ENCODE data around the gene PARN. TPM values are rescaled to one million over a fixed set of nuclear protein-coding genes. Genes with fewer than 3 reads are reported as not detected.

Gene PARN
- total RNA-seq, 3 donors from 2014 or later (not counting 1 experiment from before 2014, with no cell fraction given) = 44.3 to 57.4 (median 45.1) TPM

- Histone ChIP-seq H3K9me3 (ENCODE audit: control insufficient read depth, insufficient read depth, low read length) (no peaks in the 10 kb centered on the region), H3K4me3 (ENCODE audit: low read length) (no peak overlapping the region), H3K27ac (ENCODE audit: low read length) (no peak overlapping the region), H3K36me3 (ENCODE audit: control insufficient read depth, insufficient read depth, low read length) (no peaks in the 10 kb centered on the region), H3K4me1 (ENCODE audit: control insufficient read depth, insufficient read depth, low read length) (peaks cover 16% of the 10 kb centered on the region), H3K27me3 (ENCODE audit: control insufficient read depth, insufficient read depth, low read length) (no peaks in the 10 kb centered on the region)
- Mint-ChIP-seq H3K36me3 (no peaks in the 10 kb centered on the region), H3K4me1 (peaks cover 44 to 51% of the 10 kb centered on the region in 2 donors), H3K27ac (no peak overlapping the region), H3K27me3 (ENCODE audit: low read depth in 2 of 2) (no peaks in the 10 kb centered on the region), H3K9me3 (no peaks in the 10 kb centered on the region), H3K4me3 (no peak overlapping the region)
- DNase-seq = no peak
- 99% methylated on average over 4 of the region's 4 CpGs for WGBS (ENCODE audit: insufficient coverage)
- no peak for ATAC-seq
- intact Hi-C loops (cut with micrococcal nuclease) = loop anchor here (10.0 kb wide), 1 partner anchor 55 kb away; no protein-coding TSS in a partner anchor
- TF ChIP-seq, protein P1, sequence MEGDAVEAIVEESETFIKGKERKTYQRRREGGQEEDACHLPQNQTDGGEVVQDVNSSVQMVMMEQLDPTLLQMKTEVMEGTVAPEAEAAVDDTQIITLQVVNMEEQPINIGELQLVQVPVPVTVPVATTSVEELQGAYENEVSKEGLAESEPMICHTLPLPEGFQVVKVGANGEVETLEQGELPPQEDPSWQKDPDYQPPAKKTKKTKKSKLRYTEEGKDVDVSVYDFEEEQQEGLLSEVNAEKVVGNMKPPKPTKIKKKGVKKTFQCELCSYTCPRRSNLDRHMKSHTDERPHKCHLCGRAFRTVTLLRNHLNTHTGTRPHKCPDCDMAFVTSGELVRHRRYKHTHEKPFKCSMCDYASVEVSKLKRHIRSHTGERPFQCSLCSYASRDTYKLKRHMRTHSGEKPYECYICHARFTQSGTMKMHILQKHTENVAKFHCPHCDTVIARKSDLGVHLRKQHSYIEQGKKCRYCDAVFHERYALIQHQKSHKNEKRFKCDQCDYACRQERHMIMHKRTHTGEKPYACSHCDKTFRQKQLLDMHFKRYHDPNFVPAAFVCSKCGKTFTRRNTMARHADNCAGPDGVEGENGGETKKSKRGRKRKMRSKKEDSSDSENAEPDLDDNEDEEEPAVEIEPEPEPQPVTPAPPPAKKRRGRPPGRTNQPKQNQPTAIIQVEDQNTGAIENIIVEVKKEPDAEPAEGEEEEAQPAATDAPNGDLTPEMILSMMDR (IDR thresholded peaks at IDR 0.05) = no peak
These were observed 139.8 kb downstream of the PARN start for GRCh38 chr16:14490235-14490634.

- Mint-ChIP-seq H3K9me3 (no peaks in the 10 kb centered on the region), H3K27ac (no peak overlapping the region), H3K4me3 (no peak overlapping the region), H3K27me3 (ENCODE audit: low read depth in 2 of 2) (no peaks in the 10 kb centered on the region), H3K4me1 (peaks cover 36 to 43% of the 10 kb centered on the region in 2 donors), H3K36me3 (no peaks in the 10 kb centered on the region)
- peaks cover 15% of the 10 kb centered on the region for H3K4me1 ChIP-seq (ENCODE audit: control insufficient read depth, insufficient read depth, low read length)
- no peaks in the 10 kb centered on the region for H3K27me3 ChIP-seq (ENCODE audit: control insufficient read depth, insufficient read depth, low read length)
- H3K27ac ChIP-seq (ENCODE audit: low read length) = no peak overlapping the region
- peak in 1 of 2 donors; percentile 13 for DNase-seq
- whole genome bisulfite sequencing (ENCODE audit: insufficient coverage) = 97% methylated on average over 4 of the region's 4 CpGs
- TF ChIP-seq, protein P1 (IDR thresholded peaks at IDR 0.05) = no peak
- H3K36me3 ChIP-seq (ENCODE audit: control insufficient read depth, insufficient read depth, low read length) = no peaks in the 10 kb centered on the region
- no peaks in the 10 kb centered on the region for H3K9me3 ChIP-seq (ENCODE audit: control insufficient read depth, insufficient read depth, low read length)
- ATAC-seq = no peak
- H3K4me3 ChIP-seq (ENCODE audit: low read length) = no peak overlapping the region
- intact Hi-C loops (cut with micrococcal nuclease) = no loop called here
These were observed 140.6 kb downstream of the PARN start for GRCh38 chr16:14489460-14489859.

DNA sequence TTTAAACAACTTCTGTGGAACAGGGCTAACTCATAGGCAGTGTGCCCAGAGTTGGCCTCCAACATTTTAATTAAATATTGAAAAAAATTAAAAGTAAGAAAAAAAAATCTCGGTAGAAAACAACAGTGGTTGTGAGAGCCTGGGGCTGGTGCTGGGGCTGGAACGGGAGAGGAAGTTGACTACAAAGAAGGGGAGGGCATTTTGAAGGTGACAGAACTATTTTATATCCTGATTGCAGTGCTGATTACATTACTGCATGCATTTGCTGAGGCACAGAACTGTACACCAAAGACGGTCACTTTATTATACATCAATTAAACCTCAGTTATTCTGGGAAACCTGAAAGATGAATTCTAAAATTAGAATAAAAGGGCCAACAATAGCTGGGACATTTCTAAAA is 142.5 kb downstream of the PARN start:
- Histone ChIP-seq H3K27ac (ENCODE audit: low read length) (no peak overlapping the region), H3K4me1 (ENCODE audit: control insufficient read depth, insufficient read depth, low read length) (peaks cover 9% of the 10 kb centered on the region), H3K9me3 (ENCODE audit: control insufficient read depth, insufficient read depth, low read length) (no peaks in the 10 kb centered on the region), H3K27me3 (ENCODE audit: control insufficient read depth, insufficient read depth, low read length) (no peaks in the 10 kb centered on the region), H3K36me3 (ENCODE audit: control insufficient read depth, insufficient read depth, low read length) (no peaks in the 10 kb centered on the region), H3K4me3 (ENCODE audit: low read length) (no peak overlapping the region)
- 7% methylated on average over 2 of the region's 3 CpGs for WGBS (ENCODE audit: insufficient coverage)
- H3K9me3 Mint-ChIP-seq = no peaks in the 10 kb centered on the region
- no peaks in the 10 kb centered on the region for H3K36me3 Mint-ChIP-seq
- no peak overlapping the region for H3K4me3 Mint-ChIP-seq
- peak in 1 of 3 donors; percentile 64 for ATAC-seq
- TF ChIP-seq, protein P1 (IDR thresholded peaks at IDR 0.05) = no peak
- H3K27ac Mint-ChIP-seq = peak overlapping the region; percentile 27 to 56
- intact Hi-C loops (cut with micrococcal nuclease) = no loop called here
- H3K27me3 Mint-ChIP-seq (ENCODE audit: low read depth in 2 of 2) = no peaks in the 10 kb centered on the region
- DNase-seq = peak in 1 of 2 donors; percentile 39
- H3K4me1 Mint-ChIP-seq = peaks cover 18 to 27% of the 10 kb centered on the region in 2 donors

Data from natural killer cell (primary cell).